Measurements from ENCODE around the gene CDC20B.

DNA sequence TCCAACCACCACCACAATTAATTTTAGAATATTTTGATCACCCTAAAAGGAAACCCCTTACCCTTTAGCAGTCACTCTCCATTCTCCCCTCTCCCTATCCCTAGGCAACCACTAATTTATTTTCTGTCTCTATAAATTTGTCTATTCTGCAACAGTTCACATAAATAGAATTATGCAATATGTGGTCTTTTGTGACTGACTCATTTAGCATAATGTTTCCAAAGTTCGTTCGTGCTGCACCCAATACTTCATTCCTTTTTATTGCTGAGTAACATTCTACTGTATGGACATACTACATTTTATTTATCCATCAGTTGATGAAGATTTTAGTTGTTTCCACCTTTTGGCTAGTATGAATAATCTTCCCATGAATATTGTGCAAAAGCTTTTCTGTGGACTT is 18.2 kb upstream of the CDC20B start:
- no peak for TF ChIP-seq POLR2AphosphoS5 (IDR thresholded peaks at IDR 0.05)
- TF ChIP-seq POLR2A (IDR thresholded peaks at IDR 0.05), result no peak

Measured in spleen (tissue), 3 donors.